Glutamatergic neuron (in vitro differentiated cells): ENCODE results near the gene EPB41L4B. TPM values are rescaled to one million over a fixed set of nuclear protein-coding genes. Genes with fewer than 3 reads are reported as not detected.

Source experiments
- DNase-seq: peaks from one replicate; pipeline ENCODE4 v3.0.0; 2022
- H3K27ac Mint-ChIP-seq: one replicate; pipeline ENCODE4 v1.8.0; 2020; ENCODE audit warnings: mild to moderate bottlenecking, mixed read lengths, inconsistent platforms; ENCODE audit not compliant: unreplicated experiment
- H3K27me3 Mint-ChIP-seq: one replicate; pipeline ENCODE4 v1.8.0; 2020; ENCODE audit warnings: mild to moderate bottlenecking, moderate library complexity, mixed read lengths, inconsistent platforms; ENCODE audit not compliant: unreplicated experiment
- H3K36me3 Mint-ChIP-seq: one replicate; pipeline ENCODE4 v1.8.0; 2020; ENCODE audit warnings: mild to moderate bottlenecking, mixed read lengths, inconsistent platforms; ENCODE audit not compliant: unreplicated experiment
- H3K4me1 Mint-ChIP-seq: one replicate; pipeline ENCODE4 v1.8.0; 2020; ENCODE audit warnings: mild to moderate bottlenecking, low read depth, mixed read lengths, inconsistent platforms; ENCODE audit not compliant: unreplicated experiment
- H3K4me3 Mint-ChIP-seq: one replicate; pipeline ENCODE4 v1.8.0; 2020; ENCODE audit warnings: mild to moderate bottlenecking, mixed read lengths, inconsistent platforms; ENCODE audit not compliant: unreplicated experiment
- H3K9me3 Mint-ChIP-seq: one replicate; pipeline ENCODE4 v1.8.0; 2020; ENCODE audit warnings: mild to moderate bottlenecking, moderate library complexity, mixed read lengths, inconsistent platforms; ENCODE audit not compliant: unreplicated experiment
- CTCF ChIP-seq: fragments of 200-600 bp; sonication (generic); IDR thresholded peaks from one replicate; pipeline ENCODE4 v1.5.0; 2021; ENCODE audit not compliant: partially characterized antibody, unreplicated experiment
- total RNA-seq: library from RNA; stranded (reverse); fragmentation: NEBNext Ultra II Directional; extraction: Animal tissue kit (Norgen Biotek cat#: 25700); gene quantifications from one replicate; pipeline ENCODE4 v1.2.1, GENCODE V29; 2021; ENCODE audit not compliant: unreplicated experiment

EPB41L4B gene
- total RNA-seq, 1 donor from 2014 or later, result 10.0 TPM

- DNase-seq, result peak; percentile 66
- Mint-ChIP-seq H3K27me3 (peaks cover 2% of the 10 kb centered on the region), H3K9me3 (peaks cover 4% of the 10 kb centered on the region), H3K4me3 (no peak overlapping the region), H3K4me1 (peaks cover 7% of the 10 kb centered on the region), H3K27ac (peak overlapping the region; percentile 86), H3K36me3 (no peaks in the 10 kb centered on the region)
- peak; percentile 61 for TF ChIP-seq CTCF
These were observed 137.7 kb downstream of the EPB41L4B start for GRCh38 chr9:109182940-109183798.

GRCh38 chr9:109182550-109182939, 138.3 kb downstream of the EPB41L4B start:
- Mint-ChIP-seq H3K9me3 (peaks cover 4% of the 10 kb centered on the region), H3K4me3 (no peak overlapping the region), H3K27ac (no peak overlapping the region), H3K36me3 (no peaks in the 10 kb centered on the region), H3K4me1 (peaks cover 7% of the 10 kb centered on the region), H3K27me3 (peaks cover 2% of the 10 kb centered on the region)
- no peak for TF ChIP-seq CTCF
- DNase-seq, result no peak

- Mint-ChIP-seq H3K9me3 (peaks cover 1% of the 10 kb centered on the region), H3K4me1 (peaks cover 7% of the 10 kb centered on the region), H3K27ac (no peak overlapping the region), H3K27me3 (peaks cover 2% of the 10 kb centered on the region), H3K36me3 (no peaks in the 10 kb centered on the region), H3K4me3 (no peak overlapping the region)
- no peak for TF ChIP-seq CTCF
- no peak for DNase-seq
These were observed 139.6 kb downstream of the EPB41L4B start for GRCh38 chr9:109181284-109181683.

GRCh38 chr9:109179801-109180523, 140.9 kb downstream of the EPB41L4B start:
- peaks cover 7% of the 10 kb centered on the region for H3K4me1 Mint-ChIP-seq
- H3K9me3 Mint-ChIP-seq, result peaks cover 1% of the 10 kb centered on the region
- peaks cover 2% of the 10 kb centered on the region for H3K27me3 Mint-ChIP-seq
- no peak for DNase-seq
- no peak for TF ChIP-seq CTCF
- H3K4me3 Mint-ChIP-seq, result no peak overlapping the region
- H3K36me3 Mint-ChIP-seq, result no peaks in the 10 kb centered on the region
- no peak overlapping the region for H3K27ac Mint-ChIP-seq

- Mint-ChIP-seq H3K4me3 (no peak overlapping the region), H3K27ac (no peak overlapping the region), H3K36me3 (no peaks in the 10 kb centered on the region), H3K27me3 (peaks cover 2% of the 10 kb centered on the region), H3K4me1 (peaks cover 2% of the 10 kb centered on the region), H3K9me3 (peaks cover 1% of the 10 kb centered on the region)
- DNase-seq, result no peak
- TF ChIP-seq CTCF, result no peak
These were observed 143.9 kb downstream of the EPB41L4B start for GRCh38 chr9:109176963-109177362.
